GM18499 (cell line): ENCODE measurements around the gene DDX51.
"Not testable (repeated sequence)": the region's sequence is repeated elsewhere in the genome, so short reads cannot be mapped to it uniquely, and the experiment has no call there.

Source experiments
- ATAC-seq: cut with Tn5 transposase; IDR thresholded peaks from one replicate; pipeline ENCODE4 v1.9.1; 2021; ENCODE audit warnings: moderate number of reproducible peaks; ENCODE audit not compliant: insufficient read depth, unreplicated experiment

DDX51 gene

GRCh38 chr12:132124766-132125425, 19.2 kb downstream of the DDX51 start:
- no peak for ATAC-seq

- no peak for ATAC-seq
Observed at GRCh38 chr12:132123970-132124765, 20.0 kb downstream of the DDX51 start.

GRCh38 chr12:132121283-132121682, 22.8 kb downstream of the DDX51 start:
- ATAC-seq: no peak

GRCh38 chr12:132118876-132119275, 25.2 kb downstream of the DDX51 start:
- no peak for ATAC-seq

- no peak for ATAC-seq
Observed at GRCh38 chr12:132117558-132117875, 26.6 kb downstream of the DDX51 start.

GRCh38 chr12:132116709-132117557, 27.2 kb downstream of the DDX51 start:
- ATAC-seq: no peak

GRCh38 chr12:132115500-132115899, 28.6 kb downstream of the DDX51 start:
- ATAC-seq: no peak

GRCh38 chr12:132114667-132115066, 29.5 kb downstream of the DDX51 start:
- no peak for ATAC-seq

- ATAC-seq: no peak
Observed at GRCh38 chr12:132111654-132112304, 32.3 kb downstream of the DDX51 start.

- no peak for ATAC-seq
Observed at GRCh38 chr12:132110677-132111076, 33.4 kb downstream of the DDX51 start.

GRCh38 chr12:132109741-132110140, 34.4 kb downstream of the DDX51 start:
- ATAC-seq: no peak

- ATAC-seq: no peak
Observed at GRCh38 chr12:132108211-132108832, 35.8 kb downstream of the DDX51 start.

GRCh38 chr12:132106921-132107320, 37.2 kb downstream of the DDX51 start:
- no peak for ATAC-seq

GRCh38 chr12:132105467-132105866, 38.7 kb downstream of the DDX51 start:
- ATAC-seq: no peak

GRCh38 chr12:132103542-132104308, 40.4 kb downstream of the DDX51 start:
- no peak for ATAC-seq

GRCh38 chr12:132103072-132103471, 41.0 kb downstream of the DDX51 start:
- not testable (repeated sequence) for ATAC-seq

- no peak for ATAC-seq
Observed at GRCh38 chr12:132102297-132102696, 41.8 kb downstream of the DDX51 start.

- no peak for ATAC-seq
Observed at GRCh38 chr12:132100306-132101065, 43.6 kb downstream of the DDX51 start.

GRCh38 chr12:132099739-132100138, 44.4 kb downstream of the DDX51 start:
- ATAC-seq: no peak
